Progenitor cell of endocrine pancreas (in vitro differentiated cells): ENCODE measurements around the gene SLC29A3. TPM values are rescaled to one million over a fixed set of nuclear protein-coding genes. Genes with fewer than 3 reads are reported as not detected.

Source experiments
- DNase-seq: peaks from one replicate; pipeline ENCODE4 v3.0.0; 2021; ENCODE audit warnings: low spot score; ENCODE audit not compliant: unreplicated experiment
- H3K27ac Mint-ChIP-seq: 2 replicates; pipeline ENCODE4 v1.8.0; 2021; ENCODE audit warnings: mild to moderate bottlenecking, moderate library complexity, mixed read lengths
- H3K27me3 Mint-ChIP-seq: 2 replicates; pipeline ENCODE4 v1.8.0; 2021; ENCODE audit warnings: mixed read lengths
- H3K36me3 Mint-ChIP-seq: 2 replicates; pipeline ENCODE4 v1.8.0; 2022; ENCODE audit warnings: mixed read lengths; ENCODE audit not compliant: insufficient read depth
- H3K4me1 Mint-ChIP-seq: 2 replicates; pipeline ENCODE4 v1.8.0; 2021; ENCODE audit warnings: low read depth, mixed read lengths
- H3K4me3 Mint-ChIP-seq: 2 replicates; pipeline ENCODE4 v1.8.0; 2021; ENCODE audit warnings: low read depth, mild to moderate bottlenecking, moderate library complexity, mixed read lengths
- H3K9me3 Mint-ChIP-seq: 2 replicates; pipeline ENCODE4 v1.8.0; 2021; ENCODE audit warnings: low read depth, mixed read lengths
- total RNA-seq: library from RNA; stranded (reverse); gene quantifications from 2 replicates; pipeline ENCODE4 v1.2.1, GENCODE V29; 2021
- TF ChIP-seq, protein P1 (sequence below): fragments of 200-600 bp; sonication (generic); IDR thresholded peaks from one replicate; pipeline ENCODE4 v1.5.0; 2021; ENCODE audit warnings: antibody characterized with exemption, mild to moderate bottlenecking; ENCODE audit not compliant: unreplicated experiment

The SLC29A3 gene
- total RNA-seq, 1 donor from 2014 or later: 13.7 TPM

DNA sequence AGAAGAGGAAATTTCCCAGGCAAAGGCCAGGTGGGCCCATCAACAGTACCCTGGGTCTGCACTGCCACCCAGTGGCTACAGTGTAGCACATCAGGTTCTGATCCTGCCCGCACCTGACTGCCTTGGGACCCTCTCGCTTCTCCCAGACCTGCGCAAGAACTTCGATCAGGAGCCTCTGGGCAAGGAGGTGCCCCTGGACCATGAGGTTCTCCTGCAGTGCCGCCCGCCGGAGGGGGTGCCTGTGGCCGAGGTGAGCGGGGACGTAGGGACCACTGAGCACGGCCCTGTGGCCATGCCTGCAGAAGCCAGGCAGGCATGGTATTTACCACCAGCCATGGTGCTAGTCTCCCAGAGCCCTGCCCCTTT is 33.9 kb upstream of the SLC29A3 start:
- DNase-seq: peak; percentile 60
- H3K9me3 Mint-ChIP-seq: no peaks in the 10 kb centered on the region
- no peaks in the 10 kb centered on the region for H3K36me3 Mint-ChIP-seq
- TF ChIP-seq, protein P1, sequence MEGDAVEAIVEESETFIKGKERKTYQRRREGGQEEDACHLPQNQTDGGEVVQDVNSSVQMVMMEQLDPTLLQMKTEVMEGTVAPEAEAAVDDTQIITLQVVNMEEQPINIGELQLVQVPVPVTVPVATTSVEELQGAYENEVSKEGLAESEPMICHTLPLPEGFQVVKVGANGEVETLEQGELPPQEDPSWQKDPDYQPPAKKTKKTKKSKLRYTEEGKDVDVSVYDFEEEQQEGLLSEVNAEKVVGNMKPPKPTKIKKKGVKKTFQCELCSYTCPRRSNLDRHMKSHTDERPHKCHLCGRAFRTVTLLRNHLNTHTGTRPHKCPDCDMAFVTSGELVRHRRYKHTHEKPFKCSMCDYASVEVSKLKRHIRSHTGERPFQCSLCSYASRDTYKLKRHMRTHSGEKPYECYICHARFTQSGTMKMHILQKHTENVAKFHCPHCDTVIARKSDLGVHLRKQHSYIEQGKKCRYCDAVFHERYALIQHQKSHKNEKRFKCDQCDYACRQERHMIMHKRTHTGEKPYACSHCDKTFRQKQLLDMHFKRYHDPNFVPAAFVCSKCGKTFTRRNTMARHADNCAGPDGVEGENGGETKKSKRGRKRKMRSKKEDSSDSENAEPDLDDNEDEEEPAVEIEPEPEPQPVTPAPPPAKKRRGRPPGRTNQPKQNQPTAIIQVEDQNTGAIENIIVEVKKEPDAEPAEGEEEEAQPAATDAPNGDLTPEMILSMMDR: peak; percentile 81
- peaks cover 3% of the 10 kb centered on the region for H3K27me3 Mint-ChIP-seq
- H3K27ac Mint-ChIP-seq: no peak overlapping the region
- H3K4me3 Mint-ChIP-seq: no peak overlapping the region
- no peaks in the 10 kb centered on the region for H3K4me1 Mint-ChIP-seq

DNA sequence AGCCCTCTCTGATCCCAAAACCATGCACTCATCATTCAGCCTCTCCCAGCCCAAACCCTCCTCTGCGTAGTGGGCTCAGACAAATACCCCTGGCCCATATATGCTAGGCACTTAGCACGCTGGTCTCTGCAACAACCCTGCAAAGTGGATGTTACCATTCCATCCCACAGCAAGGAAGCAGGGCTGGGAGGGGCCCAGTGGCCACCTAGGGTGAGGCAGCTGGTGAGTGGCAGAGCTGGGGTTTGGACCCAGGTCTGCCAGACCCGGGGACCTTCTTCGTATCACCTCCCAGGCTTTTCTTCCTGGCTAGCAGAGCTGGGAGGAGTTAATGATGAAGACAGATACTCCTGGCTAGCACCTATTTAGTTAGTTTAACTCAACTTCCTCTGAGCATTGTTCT is 33.1 kb upstream of the SLC29A3 start:
- Mint-ChIP-seq H3K36me3 (no peaks in the 10 kb centered on the region), H3K27me3 (peaks cover 3% of the 10 kb centered on the region)
- TF ChIP-seq, protein P1: no peak

DNA sequence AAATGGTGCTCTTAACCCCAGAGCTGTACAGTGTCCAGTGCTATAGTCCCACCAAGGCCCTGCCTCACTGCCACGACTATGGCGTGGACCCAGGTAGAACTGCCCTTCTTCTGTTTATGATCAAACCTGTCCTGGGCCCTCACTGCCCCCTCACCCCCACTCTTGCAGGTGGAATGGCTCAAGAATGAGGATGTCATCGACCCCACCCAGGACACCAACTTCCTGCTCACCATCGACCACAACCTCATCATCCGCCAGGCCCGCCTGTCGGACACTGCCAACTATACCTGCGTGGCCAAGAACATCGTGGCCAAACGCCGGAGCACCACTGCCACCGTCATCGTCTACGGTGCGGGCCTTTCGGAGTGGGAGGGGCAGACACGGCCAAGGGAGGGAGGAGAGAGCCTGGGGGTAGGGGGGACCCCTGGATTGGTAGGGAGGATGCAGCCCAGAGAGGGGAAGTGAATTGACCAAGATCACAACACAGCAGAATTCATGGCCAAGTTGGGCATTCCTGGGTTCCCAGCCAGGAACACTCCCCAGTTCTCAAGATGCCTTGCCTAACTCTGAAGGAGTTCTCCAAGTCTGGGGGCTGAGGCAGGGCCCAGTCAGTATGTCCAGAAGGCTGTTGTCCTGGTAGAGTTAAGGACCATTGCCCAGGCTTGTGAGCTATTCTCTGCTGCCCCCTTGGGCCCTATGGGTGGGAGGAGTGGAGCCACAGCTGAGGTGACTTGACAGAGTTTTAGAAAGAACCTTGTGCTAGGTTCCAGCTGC is 32.4 kb upstream of the SLC29A3 start:
- peaks cover 3% of the 10 kb centered on the region for H3K27me3 Mint-ChIP-seq
- no peak for DNase-seq
- H3K4me1 Mint-ChIP-seq: no peaks in the 10 kb centered on the region
- H3K36me3 Mint-ChIP-seq: no peaks in the 10 kb centered on the region
- no peak overlapping the region for H3K27ac Mint-ChIP-seq
- TF ChIP-seq, protein P1: no peak
- no peaks in the 10 kb centered on the region for H3K9me3 Mint-ChIP-seq
- no peak overlapping the region for H3K4me3 Mint-ChIP-seq

More for the DNA sequence above, 33.1 kb upstream of the SLC29A3 start:
- no peak overlapping the region for H3K4me3 Mint-ChIP-seq
- no peaks in the 10 kb centered on the region for H3K9me3 Mint-ChIP-seq
- no peaks in the 10 kb centered on the region for H3K4me1 Mint-ChIP-seq
- H3K27ac Mint-ChIP-seq: no peak overlapping the region
- DNase-seq: no peak

DNA sequence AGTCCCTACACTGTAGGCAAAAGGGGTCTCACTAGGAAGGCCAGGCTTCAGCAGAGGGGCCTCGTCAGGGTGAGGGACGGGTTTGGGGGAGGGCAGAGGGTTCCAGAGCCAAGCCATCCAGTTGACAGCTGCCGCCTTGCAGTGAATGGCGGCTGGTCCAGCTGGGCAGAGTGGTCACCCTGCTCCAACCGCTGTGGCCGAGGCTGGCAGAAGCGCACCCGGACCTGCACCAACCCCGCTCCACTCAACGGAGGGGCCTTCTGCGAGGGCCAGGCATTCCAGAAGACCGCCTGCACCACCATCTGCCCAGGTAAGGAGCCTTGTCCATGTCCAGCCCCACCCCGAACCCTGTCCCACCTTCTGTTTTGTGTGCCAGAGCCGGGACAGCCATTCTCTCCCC is 31.6 kb upstream of the SLC29A3 start:
- H3K9me3 Mint-ChIP-seq: no peaks in the 10 kb centered on the region
- TF ChIP-seq, protein P1: no peak
- H3K27ac Mint-ChIP-seq: no peak overlapping the region
- H3K27me3 Mint-ChIP-seq: peaks cover 3% of the 10 kb centered on the region
- DNase-seq: no peak
- H3K36me3 Mint-ChIP-seq: no peaks in the 10 kb centered on the region
- no peaks in the 10 kb centered on the region for H3K4me1 Mint-ChIP-seq
- no peak overlapping the region for H3K4me3 Mint-ChIP-seq

DNA sequence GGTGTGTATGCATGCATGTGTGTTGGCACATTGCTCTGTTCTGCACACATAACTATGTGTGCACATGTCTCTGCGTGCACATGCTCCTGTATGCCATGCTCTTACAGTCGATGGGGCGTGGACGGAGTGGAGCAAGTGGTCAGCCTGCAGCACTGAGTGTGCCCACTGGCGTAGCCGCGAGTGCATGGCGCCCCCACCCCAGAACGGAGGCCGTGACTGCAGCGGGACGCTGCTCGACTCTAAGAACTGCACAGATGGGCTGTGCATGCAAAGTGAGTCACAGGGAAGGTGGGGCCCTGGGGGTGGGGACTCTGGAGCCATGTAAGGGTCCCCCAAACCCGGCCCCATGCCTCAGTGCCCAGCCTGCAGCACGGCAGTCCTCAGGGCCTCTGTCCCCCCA is 30.6 kb upstream of the SLC29A3 start:
- Mint-ChIP-seq H3K36me3 (no peaks in the 10 kb centered on the region), H3K4me1 (no peaks in the 10 kb centered on the region), H3K4me3 (no peak overlapping the region), H3K9me3 (no peaks in the 10 kb centered on the region), H3K27me3 (peaks cover 3% of the 10 kb centered on the region), H3K27ac (no peak overlapping the region)
- DNase-seq: no peak
- TF ChIP-seq, protein P1: no peak
